ENCODE measurements around the gene NEURL1B.
"Not testable (repeated sequence)": the region's sequence is repeated elsewhere in the genome, so short reads cannot be mapped to it uniquely, and the experiment has no call there.

Gene NEURL1B

GRCh38 chr5:172636279-172637050 is 4.6 kb upstream of the NEURL1B start:
- DNase-seq = no peak

GRCh38 chr5:172637110-172637580 is 3.9 kb upstream of the NEURL1B start:
- peak; percentile 94 for DNase-seq

GRCh38 chr5:172637740-172638139 is 3.3 kb upstream of the NEURL1B start:
- no peak for DNase-seq

- no peak for DNase-seq
Observed at GRCh38 chr5:172638209-172638768, 2.8 kb upstream of the NEURL1B start.

GRCh38 chr5:172640139-172640538 is 924 bp upstream of the NEURL1B start:
- DNase-seq = no peak

- no peak for DNase-seq
Observed at GRCh38 chr5:172641359-172642050, 442 bp downstream of the NEURL1B start.

- no peak for DNase-seq
Observed at GRCh38 chr5:172642051-172642409, 967 bp downstream of the NEURL1B start.

GRCh38 chr5:172642486-172642885 is 1.4 kb downstream of the NEURL1B start:
- no peak for DNase-seq

GRCh38 chr5:172642926-172643871 is 2.1 kb downstream of the NEURL1B start:
- DNase-seq = no peak

- DNase-seq = no peak
Observed at GRCh38 chr5:172644266-172644665, 3.2 kb downstream of the NEURL1B start.

GRCh38 chr5:172644711-172645110 is 3.6 kb downstream of the NEURL1B start:
- DNase-seq = no peak

- DNase-seq = no peak
Observed at GRCh38 chr5:172645271-172646055, 4.4 kb downstream of the NEURL1B start.

GRCh38 chr5:172646716-172647285 is 5.7 kb downstream of the NEURL1B start:
- no peak for DNase-seq

GRCh38 chr5:172647352-172648012 is 6.4 kb downstream of the NEURL1B start:
- DNase-seq = no peak

- no peak for DNase-seq
Observed at GRCh38 chr5:172648013-172648381, 6.9 kb downstream of the NEURL1B start.

- DNase-seq = no peak
Observed at GRCh38 chr5:172648755-172649154, 7.7 kb downstream of the NEURL1B start.

GRCh38 chr5:172656496-172656895 is 15.4 kb downstream of the NEURL1B start:
- DNase-seq = not testable (repeated sequence)

GRCh38 chr5:172657524-172658233 is 16.6 kb downstream of the NEURL1B start:
- not testable (repeated sequence) for DNase-seq

GRCh38 chr5:172658391-172658790 is 17.3 kb downstream of the NEURL1B start:
- DNase-seq = no peak

- DNase-seq = peak; percentile 60
Observed at GRCh38 chr5:172658961-172659501, 18.0 kb downstream of the NEURL1B start.
